DMS53 treated with DMSO at 0.1 percent for 48 hours (cell line): ENCODE measurements around the gene SSX3.
"Not testable (repeated sequence)": the region's sequence is repeated elsewhere in the genome, so short reads cannot be mapped to it uniquely, and the experiment has no call there.

Experiments used
- DNase-seq: peaks from one replicate; lab custom pipeline; 2025; ENCODE audit not compliant: unreplicated experiment; lab: John Stamatoyannopoulos, UW

The SSX3 gene

GRCh38 chrX:48356315-48357094 is at the start of gene SSX3:
SSX3 (minus strand) TSS chrX:48356703; CDS start chrX:48355249, 1,454 bp downstream.
- DNase-seq = not testable (repeated sequence)

- not testable (repeated sequence) for DNase-seq
These were observed 41.3 kb upstream of the SSX3 start for GRCh38 chrX:48397825-48398224.

- DNase-seq = not testable (repeated sequence)
These were observed 40.4 kb upstream of the SSX3 start for GRCh38 chrX:48396931-48397330.

- DNase-seq = not testable (repeated sequence)
These were observed 26.7 kb upstream of the SSX3 start, which contains the start of gene SSX4 for GRCh38 chrX:48383239-48383638. SSX4 (plus strand) TSS chrX:48383539; CDS start chrX:48384054, 515 bp downstream.

- DNase-seq = not testable (repeated sequence)
These were observed 13.9 kb upstream of the SSX3 start for GRCh38 chrX:48370408-48370807.

GRCh38 chrX:48367717-48368408 is 11.4 kb upstream of the SSX3 start:
- not testable (repeated sequence) for DNase-seq

- DNase-seq = not testable (repeated sequence)
These were observed 2.8 kb upstream of the SSX3 start for GRCh38 chrX:48359281-48359680.

GRCh38 chrX:48357681-48358080 is 1.2 kb upstream of the SSX3 start:
- DNase-seq = no peak

GRCh38 chrX:48346059-48346458 is 10.4 kb downstream of the SSX3 start:
- DNase-seq = not testable (repeated sequence)

- not testable (repeated sequence) for DNase-seq
These were observed 42.5 kb downstream of the SSX3 start for GRCh38 chrX:48313996-48314395.

GRCh38 chrX:48306175-48306574 is 50.3 kb downstream of the SSX3 start:
- DNase-seq = no peak
